ENCODE measurements around the gene PRKCSH. TPM values are rescaled to one million over a fixed set of nuclear protein-coding genes. Genes with fewer than 3 reads are reported as not detected.
A peak's percentile ranks its signal among the peaks of the same experiment; 100 is the strongest.
"Not testable (repeated sequence)": the region's sequence is repeated elsewhere in the genome, so short reads cannot be mapped to it uniquely, and the experiment has no call there.

PRKCSH gene
- polyA plus RNA-seq, 1 experiment: 348 TPM

- Histone ChIP-seq H3K4me3 (ENCODE audit: low read depth, low read length) (no peak overlapping the region), H3K36me3 (ENCODE audit: control insufficient read depth, insufficient read depth, low read length) (no peaks in the 10 kb centered on the region; the same call in 1 of the 2 replicates), H3K27me3 (ENCODE audit: control insufficient read depth, insufficient read depth, low read length) (no peaks in the 10 kb centered on the region)
- CTCF ChIA-PET: interaction anchor here (0.6 to 2.6 kb wide), 5 partner anchors 10 to 59 kb away, joined by 3 to 15 read pairs (median 3); partner anchors contain the start of gene PRKCSH
- TF ChIP-seq, protein P1, sequence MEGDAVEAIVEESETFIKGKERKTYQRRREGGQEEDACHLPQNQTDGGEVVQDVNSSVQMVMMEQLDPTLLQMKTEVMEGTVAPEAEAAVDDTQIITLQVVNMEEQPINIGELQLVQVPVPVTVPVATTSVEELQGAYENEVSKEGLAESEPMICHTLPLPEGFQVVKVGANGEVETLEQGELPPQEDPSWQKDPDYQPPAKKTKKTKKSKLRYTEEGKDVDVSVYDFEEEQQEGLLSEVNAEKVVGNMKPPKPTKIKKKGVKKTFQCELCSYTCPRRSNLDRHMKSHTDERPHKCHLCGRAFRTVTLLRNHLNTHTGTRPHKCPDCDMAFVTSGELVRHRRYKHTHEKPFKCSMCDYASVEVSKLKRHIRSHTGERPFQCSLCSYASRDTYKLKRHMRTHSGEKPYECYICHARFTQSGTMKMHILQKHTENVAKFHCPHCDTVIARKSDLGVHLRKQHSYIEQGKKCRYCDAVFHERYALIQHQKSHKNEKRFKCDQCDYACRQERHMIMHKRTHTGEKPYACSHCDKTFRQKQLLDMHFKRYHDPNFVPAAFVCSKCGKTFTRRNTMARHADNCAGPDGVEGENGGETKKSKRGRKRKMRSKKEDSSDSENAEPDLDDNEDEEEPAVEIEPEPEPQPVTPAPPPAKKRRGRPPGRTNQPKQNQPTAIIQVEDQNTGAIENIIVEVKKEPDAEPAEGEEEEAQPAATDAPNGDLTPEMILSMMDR (IDR thresholded peaks at IDR 0.05; ENCODE audit: insufficient read depth, low read depth, low read length): peak; percentile 19
- POLR2A ChIA-PET: no interaction called here
- DNase-seq (ENCODE audit: low read depth): no peak
These were observed 29.4 kb upstream of the PRKCSH start for GRCh38 chr19:11405846-11406643.

GRCh38 chr19:11406703-11407236, 28.7 kb upstream of the PRKCSH start:
- H3K4me3 ChIP-seq (ENCODE audit: low read depth, low read length); H3K27me3 ChIP-seq (ENCODE audit: control insufficient read depth, insufficient read depth, low read length); POLR2A ChIA-PET; H3K36me3 ChIP-seq (ENCODE audit: control insufficient read depth, insufficient read depth, low read length); DNase-seq (ENCODE audit: low read depth): not testable (repeated sequence)
- CTCF ChIA-PET: interaction anchor here (0.6 to 2.6 kb wide), 3 partner anchors 26 to 1388 kb away, joined by 3 to 15 read pairs (median 3); partner anchors contain the start of gene PRKCSH

GRCh38 chr19:11408591-11408990, 26.8 kb upstream of the PRKCSH start:
- Histone ChIP-seq H3K27me3 (ENCODE audit: control insufficient read depth, insufficient read depth, low read length) (no peaks in the 10 kb centered on the region), H3K4me3 (ENCODE audit: low read depth, low read length) (no peak overlapping the region), H3K36me3 (ENCODE audit: control insufficient read depth, insufficient read depth, low read length) (no peaks in the 10 kb centered on the region)
- CTCF ChIA-PET: interaction anchor here (0.6 kb wide), 1 partner anchor 201 kb away, joined by 3 read pairs; no protein-coding TSS in a partner anchor
- DNase-seq (ENCODE audit: low read depth): no peak
- TF ChIP-seq, protein P1 (IDR thresholded peaks at IDR 0.05; ENCODE audit: insufficient read depth, low read depth, low read length): no peak
- POLR2A ChIA-PET: no interaction called here

DNA sequence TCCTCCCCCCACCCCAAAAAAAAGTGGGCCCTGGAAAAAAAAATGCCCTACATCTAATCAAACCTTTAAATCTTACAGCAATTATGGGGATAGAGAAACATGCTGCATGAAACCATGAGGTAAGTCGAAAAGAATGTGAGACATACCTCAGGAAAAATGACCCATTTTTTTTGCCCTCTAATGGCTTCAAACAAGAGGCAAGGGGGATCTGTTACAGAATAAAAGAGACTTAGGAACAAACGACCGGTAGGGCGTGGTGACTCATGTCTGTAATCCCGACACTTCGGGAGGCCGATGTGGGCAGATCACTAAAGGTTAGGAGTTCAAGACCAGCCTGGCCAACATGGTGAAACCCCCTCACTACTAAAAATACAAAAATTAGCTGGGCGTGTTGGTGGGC, 24.8 kb upstream of the PRKCSH start:
- DNase-seq (ENCODE audit: low read depth): no peak
- CTCF ChIA-PET: no interaction called here

GRCh38 chr19:11414544-11414943, 20.9 kb upstream of the PRKCSH start:
- H3K27me3 ChIP-seq (ENCODE audit: control insufficient read depth, insufficient read depth, low read length): no peaks in the 10 kb centered on the region
- TF ChIP-seq, protein P1 (IDR thresholded peaks at IDR 0.05; ENCODE audit: insufficient read depth, low read depth, low read length): no peak
- CTCF ChIA-PET: interaction anchor here (1.0 kb wide), 1 partner anchor 37 kb away, joined by 4 read pairs; no protein-coding TSS in a partner anchor
- H3K4me3 ChIP-seq (ENCODE audit: low read depth, low read length): no peak overlapping the region
- POLR2A ChIA-PET: no interaction called here
- H3K36me3 ChIP-seq (ENCODE audit: control insufficient read depth, insufficient read depth, low read length): no peaks in the 10 kb centered on the region
- no peak for DNase-seq (ENCODE audit: low read depth)

More for the DNA sequence above, 24.8 kb upstream of the PRKCSH start:
- no peaks in the 10 kb centered on the region for H3K27me3 ChIP-seq (ENCODE audit: control insufficient read depth, insufficient read depth, low read length)
- POLR2A ChIA-PET: no interaction called here
- H3K36me3 ChIP-seq (ENCODE audit: control insufficient read depth, insufficient read depth, low read length): no peaks in the 10 kb centered on the region
- TF ChIP-seq, protein P1 (IDR thresholded peaks at IDR 0.05; ENCODE audit: insufficient read depth, low read depth, low read length): no peak
- H3K4me3 ChIP-seq (ENCODE audit: low read depth, low read length): no peak overlapping the region

Data from BJ (cell line).